ENCODE measurements around the gene NOTCH4.

Gene NOTCH4

DNA sequence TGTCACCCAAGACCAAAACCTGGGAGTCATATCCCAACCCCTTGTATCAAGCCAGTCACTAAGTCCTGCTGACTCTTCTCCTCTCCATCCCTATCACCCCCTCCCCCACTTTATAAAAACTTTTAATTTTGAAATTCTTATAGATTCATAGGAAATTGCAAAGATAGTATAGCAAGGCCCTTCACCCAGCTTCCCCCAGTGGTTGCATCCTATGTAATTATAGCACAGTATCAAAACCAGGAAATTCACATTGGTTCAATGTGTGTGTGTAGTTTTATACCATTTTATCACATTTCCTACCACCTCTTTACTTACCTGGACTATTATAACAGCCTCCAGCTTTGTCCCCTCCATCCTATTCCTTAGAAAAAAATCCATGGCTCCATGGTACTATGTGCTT, 65.8 kb downstream of the NOTCH4 start:
- no peak for DNase-seq

DNA sequence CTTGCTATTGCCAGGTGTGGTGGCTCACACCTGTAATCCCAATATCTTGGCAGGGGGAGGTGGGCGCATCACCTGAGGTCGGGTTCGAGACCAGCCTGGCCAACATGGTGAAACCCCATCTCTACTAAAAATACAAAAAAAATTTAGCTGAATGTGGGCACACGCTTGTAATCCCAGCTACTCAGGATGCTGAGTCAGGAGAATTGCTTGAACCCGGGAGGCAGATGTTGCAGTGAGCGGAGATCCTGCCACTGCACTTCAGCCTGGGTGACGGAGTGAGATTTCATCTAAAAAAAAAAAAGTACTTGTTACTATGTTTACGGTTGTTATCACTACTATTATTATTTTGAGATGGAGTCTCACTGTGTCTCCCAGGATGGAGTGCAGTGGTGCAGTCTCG, 67.0 kb downstream of the NOTCH4 start:
- no peak for DNase-seq

DNA sequence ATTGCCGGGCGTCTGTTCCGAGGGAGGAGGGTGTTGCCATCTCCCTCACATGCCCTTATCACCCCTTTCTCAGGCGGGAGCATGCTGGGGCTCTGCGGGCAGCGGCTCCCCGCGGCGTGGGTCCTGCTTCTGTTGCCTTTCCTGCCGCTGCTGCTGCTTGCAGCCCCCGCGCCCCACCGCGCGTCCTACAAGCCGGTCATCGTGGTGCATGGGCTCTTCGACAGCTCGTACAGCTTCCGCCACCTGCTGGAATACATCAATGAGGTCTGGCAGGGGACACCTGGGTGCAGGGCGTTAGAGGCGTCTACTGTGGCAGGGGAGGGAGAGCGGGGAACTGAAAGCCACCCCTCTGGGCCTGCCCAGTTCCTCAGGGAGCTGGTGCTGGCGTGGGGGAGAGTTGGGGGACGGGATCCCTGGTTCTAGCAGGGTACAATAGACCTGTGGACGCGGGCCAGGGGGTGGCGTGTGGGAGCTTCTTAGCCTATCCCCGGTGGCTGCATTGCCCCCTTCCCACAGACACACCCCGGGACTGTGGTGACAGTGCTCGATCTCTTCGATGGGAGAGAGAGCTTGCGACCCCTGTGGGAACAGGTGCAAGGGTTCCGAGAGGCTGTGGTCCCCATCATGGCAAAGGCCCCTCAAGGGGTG, 69.2 kb downstream of the NOTCH4 start:
- DNase-seq, result peak; percentile 52 to 54

DNA sequence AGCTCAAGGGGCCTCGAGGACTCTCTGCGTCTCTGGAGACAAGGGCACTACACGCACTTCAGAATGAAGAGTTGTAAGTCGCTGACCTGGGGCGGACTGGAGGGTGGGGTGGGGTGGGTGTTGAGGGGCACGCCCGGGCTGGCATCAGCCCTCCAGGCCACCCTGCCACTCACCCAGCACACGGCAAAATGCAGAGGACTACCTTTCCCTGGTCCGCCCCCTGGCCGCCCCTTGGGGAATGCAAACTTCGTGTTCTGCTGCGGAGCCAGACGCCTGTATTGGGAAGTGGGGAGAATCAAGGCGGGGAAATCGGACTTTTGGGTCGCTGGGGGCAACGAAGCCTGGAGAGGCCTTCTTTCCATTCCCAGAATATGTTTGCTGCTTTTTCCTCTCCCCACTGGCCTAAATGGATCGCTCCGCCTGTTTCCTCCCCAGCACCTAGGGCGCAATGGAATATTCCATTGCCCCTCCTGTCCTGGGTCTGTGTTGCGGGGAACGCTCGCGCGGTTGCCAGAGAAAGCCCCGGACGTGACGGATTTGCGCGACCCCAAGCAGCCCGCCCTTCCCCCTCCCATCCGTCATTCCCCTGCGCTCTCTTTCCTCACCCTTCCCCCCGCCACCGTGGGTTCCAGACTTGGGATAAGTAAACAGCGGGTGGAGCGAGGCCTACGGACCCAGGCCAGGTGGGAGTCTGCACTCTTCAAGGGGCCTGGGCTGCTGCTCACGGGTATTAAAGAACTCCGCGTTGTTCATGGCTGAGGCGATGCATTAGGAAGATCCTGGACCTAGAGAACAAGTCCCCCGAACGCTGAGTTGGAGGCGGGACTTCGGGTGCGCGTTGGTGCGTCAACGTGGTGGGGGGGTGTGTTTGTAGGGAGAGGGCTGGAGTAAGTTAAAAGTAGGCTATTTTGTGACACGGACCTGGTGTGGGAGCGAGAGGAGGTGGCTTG, 70.0 kb downstream of the NOTCH4 start, which contains the start of gene PPT2:
Gene PPT2 (plus strand): TSS at position 578 of the 950 bp plus-strand sequence. CDS start 454 bp downstream, outside the sequence.
- DNase-seq, result peak; percentile 87 to 93

DNA sequence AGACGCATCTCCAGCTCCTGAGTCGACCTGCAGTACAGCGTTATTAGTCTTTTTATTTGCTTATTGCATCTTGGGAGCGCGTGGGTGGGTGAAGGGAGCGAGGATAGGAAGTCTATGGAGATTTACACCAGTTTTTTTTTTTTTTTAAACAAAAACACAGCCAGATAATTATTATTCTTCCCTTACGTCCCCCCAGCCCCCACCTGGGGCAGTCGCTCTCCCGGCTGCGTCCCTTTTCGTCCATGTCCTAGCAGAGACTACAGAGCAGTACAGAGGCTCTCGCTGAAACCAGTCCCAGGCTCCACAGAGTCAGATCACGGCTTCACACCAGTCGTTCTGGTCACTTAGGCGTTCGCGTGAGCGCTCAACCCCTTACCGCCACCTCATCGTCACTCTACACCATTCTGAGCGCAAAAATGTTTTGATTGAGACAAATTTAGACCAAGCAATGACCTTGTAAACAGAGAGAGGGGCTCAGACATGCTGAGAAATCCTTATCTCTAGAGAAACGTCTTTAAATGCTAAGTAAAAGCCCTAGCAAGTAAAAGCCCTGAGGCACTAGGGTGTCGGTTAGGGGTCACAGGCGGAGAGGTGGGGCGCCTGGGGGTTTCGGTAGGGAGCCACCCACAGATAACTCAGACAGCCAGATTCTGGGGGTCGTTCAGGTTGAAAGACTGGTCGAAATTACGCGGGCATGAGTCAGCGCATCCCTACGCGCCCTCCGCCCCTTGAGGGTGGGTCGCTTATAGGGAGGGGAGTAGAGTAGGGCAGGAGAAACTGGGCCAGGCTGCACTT, 70.9 kb downstream of the NOTCH4 start:
- no peak for DNase-seq

DNA sequence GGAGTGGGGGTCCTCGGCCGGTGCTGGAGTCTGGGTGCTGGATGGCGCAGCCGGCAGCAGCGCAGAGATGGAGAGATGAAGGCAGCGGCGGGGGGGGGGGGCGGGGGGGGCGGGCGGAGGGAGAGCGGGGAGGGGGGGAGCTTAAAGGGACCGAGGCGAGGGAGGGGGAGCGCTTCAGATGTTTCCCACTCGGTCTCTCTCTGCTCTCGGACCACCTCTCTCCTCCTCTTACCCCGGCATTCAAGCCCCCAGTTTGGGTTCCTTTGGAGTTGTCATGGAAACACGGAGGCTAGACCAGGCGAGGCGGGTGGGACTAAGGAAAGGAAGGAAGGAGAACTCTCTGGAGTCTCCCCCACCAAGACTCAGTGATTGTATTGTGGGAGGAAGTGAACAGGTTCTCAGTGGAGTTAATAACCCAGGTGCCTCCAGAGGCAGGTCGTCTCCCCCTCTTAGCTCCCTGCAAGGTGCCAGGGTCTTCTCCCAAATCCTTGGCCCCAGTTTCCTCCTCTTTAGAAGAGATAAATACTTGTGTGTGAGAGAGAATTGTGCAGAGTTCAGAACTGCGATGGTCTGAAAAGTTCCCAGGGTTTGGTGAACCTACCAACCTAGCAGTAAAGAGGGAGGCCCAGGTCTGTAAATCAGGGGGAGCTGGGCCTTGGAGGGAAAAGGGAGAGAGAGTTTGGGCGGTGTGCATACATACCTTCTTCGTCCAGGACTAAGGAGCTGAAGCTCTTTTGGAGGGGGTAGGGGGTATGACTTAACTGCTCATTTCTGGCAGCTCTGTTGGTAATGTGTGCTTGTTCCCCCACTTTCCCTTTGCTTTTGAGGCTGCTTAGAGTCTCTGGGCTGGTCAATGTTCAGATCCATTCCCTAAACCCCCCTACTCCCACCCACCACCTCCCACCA, 71.8 kb downstream of the NOTCH4 start, which contains the start of gene PRRT1:
Gene PRRT1 (minus strand): TSS at position 77 of the 906 bp plus-strand sequence. CDS start 112 bp downstream, outside the sequence.
- DNase-seq, result no peak

DNA sequence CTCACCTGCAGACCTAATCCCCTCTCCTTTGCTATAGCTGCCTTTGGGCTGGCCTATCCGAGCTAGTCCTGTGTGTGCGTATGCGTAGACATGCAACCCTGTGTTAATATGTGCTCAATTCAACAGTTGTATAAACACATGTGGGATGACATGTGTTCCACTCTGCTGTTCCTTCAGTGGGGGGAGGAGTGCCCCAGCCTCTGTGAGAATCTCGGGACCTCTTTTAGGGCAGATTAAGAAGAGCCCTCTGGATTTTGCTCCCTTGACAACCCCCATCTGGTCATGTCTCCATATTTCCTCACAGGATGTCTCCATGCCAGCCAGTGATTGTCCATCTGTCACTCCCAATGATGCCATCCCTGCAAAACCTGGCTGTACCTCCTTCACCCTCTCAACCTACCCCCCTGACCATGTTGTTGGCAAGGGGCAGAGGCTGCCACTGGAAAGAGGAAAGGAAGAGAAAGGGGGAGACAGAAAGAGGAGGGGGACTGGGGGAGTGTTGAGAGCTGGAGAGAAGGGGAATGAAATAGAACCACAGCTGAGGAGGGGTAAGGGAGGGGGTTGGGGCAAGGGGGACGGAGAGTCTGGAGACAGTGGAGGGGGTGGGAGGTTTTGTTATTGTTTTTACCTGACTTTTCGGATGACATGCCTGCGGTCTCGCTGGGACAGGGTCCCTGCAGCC, 72.5 kb downstream of the NOTCH4 start:
- no peak for DNase-seq

DNA sequence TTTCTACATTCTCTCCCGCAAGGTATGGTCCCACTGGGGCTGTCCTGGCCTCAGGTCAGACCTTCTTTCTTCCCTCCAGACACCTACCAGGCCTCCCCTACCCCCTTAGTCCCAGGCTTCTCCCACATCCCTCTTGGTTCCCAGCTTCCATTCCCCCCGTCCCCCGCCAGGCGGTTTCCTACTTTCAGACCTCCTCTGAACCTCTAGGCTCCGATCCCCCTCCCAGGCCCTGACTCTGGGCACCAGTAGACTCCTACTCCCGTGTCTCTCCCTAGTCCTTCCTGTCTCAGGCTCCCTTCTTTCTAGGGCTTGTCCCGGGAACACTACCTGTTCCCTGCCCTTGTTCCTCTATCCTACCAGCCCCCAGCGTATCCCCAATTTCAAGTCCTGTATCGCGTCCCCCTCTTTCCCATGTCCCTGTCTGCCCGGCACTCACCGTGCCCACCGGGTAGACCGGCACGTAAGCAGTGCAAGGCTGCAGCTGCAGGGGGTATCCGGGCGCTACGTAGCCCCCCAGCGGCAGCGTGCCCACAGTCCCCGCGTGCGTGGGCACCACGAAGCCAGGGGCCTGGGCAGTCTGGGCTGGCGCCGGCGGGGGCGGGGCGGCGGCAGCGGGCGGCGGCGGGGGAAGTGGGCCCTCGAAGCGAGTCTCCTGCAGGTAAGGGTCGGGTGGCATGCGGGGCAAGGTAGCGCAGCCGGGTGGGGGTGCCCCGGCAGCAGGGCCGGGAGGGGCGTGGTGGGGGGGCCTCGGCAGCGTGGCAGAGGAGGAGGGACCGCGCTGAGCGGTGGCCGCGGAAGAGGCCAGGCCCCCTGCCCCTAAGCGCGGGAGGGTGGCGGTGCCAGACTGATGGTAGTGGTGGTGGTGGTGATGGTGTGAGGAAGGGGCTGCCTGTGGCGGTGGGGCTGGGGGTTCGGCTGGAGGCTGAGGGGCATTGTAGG, 73.7 kb downstream of the NOTCH4 start:
- DNase-seq, result no peak

DNA sequence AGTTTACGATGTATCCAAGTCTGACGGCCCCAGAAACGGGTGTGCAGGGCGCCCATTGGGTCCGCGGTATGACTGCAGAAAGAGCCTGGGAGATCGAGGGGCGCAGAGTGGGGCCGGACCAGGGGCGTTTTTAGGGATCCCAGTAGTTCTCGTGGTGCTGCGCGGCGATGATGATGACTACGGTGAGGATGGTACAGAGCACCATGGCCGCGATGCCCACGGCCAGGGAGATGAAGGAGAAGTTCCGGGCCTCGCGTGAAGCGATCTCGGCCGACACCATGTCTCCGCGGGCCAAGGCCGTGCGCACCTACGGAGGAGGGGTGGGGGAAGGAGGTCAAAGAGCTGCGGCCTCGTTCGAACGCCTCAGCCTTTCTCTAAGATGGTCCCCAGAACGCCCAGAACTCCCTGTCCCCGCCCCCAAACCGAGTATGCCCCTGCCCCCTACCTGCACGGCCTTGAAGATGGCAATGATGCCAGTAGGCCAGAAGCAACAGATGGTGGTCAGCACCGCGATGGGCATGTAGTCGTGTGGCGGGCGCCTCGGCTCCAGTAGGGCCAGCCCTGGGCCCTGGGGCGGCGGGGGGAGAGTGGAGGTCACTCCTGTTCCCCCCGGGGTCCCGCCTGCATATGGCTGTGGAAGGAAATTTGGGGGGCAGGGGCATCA, 74.6 kb downstream of the NOTCH4 start:
- DNase-seq, result no peak

DNA sequence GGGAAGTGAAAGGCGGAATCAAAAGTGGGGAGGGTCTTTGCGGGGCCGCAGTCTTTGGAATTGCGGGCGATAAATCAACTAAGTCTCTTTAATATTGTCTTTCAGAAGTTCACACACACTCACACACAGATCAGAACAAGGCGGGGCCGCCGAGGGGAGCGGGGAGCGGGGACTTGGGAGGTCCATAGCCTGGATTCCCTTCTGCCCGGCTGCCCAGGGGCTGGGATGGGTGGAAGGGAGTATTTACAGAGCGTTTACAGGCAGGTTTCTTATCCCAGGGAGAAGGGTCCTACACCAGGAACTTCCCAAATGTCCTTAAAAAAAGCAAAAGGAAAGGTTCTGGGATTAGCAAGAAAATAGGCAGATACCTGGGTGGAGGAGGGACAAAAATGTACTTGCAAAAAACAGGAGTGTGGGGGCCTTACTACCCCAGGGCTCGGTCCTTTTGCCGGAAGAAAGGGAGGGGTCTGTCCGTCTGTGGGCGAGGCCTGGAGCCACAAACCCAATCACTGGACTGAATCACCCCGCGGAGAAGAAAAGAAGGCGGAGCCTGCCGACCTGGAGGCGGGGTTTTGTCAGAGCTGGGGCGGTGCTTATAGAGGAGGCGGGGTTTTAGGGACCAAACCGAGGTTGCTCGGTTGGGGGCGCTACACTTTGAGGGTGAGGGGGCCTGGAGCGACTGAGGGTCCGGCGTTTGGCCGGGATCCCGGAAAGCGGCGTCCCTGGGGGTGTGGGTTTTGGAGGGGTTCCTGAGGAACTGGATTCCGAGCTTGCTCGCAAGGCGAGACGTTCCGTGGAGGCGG, 75.4 kb downstream of the NOTCH4 start:
- no peak for DNase-seq

DNA sequence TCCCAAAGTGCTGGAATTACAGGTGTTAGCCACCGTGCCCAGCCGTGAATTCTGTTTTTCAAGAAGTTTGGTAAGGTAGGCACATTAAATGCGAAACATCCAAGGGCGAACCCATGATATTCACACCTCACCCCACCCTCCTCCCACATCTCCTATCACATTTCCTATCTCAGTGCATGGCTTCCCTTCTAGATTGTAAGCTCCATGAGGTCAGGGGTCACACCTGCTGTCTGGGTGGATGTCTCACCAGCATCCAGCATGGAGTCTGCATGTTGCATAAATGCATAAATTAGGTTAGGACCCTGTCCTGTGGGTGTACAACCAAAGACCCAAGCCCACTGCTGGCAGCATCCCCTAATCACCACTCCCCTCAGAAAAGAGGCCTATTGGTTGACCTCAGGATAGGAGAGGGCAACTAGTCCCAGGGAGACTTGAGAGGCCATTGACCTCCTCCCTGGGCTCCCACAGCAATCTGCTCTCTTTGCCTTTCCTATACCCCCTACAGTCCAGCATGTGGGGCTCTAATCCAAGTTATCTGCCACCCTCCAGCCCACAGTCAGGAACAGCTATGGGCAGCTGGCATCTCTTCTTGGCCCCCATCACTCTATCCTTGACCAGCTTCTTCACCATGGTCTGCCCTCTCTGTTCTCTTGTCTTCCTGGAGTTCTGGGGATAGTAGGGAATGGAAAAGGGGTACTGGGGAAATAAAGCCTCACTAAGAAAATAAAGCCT, 76.3 kb downstream of the NOTCH4 start:
- DNase-seq, result no peak

DNA sequence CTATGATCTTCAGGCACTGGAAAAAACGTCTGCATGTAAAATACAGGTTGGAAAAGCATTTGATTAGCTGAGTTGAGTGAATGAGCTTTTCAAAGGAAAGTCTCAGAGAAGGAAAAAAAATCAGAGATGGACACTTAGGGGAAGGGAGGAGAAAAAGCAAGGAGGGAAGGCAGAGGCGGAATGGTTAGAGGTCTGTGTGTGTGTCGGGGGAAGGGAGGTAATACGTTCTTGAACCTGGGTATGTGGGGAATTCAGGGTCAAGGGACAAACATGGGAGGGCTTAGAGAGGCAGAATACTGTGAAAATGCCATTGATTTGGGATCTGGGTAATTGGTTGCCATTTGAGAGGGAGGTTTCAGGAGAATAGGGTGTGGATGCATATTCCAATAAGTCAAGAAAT, 77.2 kb downstream of the NOTCH4 start:
- DNase-seq, result no peak

DNA sequence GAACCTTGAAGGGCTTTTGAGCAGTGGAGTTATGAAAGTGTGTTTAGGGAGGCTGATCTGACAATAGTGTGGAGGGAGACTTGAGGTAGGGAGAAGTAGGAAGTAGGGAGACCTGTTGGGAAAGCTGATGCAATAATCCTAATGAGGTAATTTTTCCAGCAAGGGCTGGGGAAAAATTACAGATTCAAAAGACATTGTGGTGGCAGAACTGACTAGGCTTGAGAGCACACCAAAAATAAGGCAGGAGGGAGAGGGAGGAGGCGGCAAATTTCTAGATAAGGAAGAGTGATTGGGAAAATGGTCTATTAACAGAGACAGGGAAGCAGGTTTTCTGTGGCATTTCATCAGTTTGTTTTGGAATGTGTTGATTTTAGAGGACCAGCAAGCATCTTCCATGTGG, 77.6 kb downstream of the NOTCH4 start:
- no peak for DNase-seq
